Panc1 (cell line): ENCODE data around the gene P2RY11. TPM values are rescaled to one million over a fixed set of nuclear protein-coding genes. Genes with fewer than 3 reads are reported as not detected.

Experiments used
- ATAC-seq: fragments of 200-7000 bp; cut with Tn5 transposase; 2 replicates; pipeline ENCODE4 v1.9.1; 2020; ENCODE audit warnings: mild to moderate bottlenecking, moderate library complexity
- BruUV-seq: library from RNA; stranded (reverse); fragments of 400-500 nt; replicated peaks from 2 replicates; lab custom pipeline; 2021; lab: Mats Ljungman, UMichigan
- CTCF ChIA-PET: fragments of 300-600 bp; sonication (Branson Sonifier 250); formaldehyde crosslinking; loops from one replicate; lab custom pipeline; 2022; ENCODE audit warnings: antibody characterized with exemption; lab: Charles Lee
- POLR2A ChIA-PET: fragments of 300-600 bp; sonication (Branson Sonifier 250); formaldehyde crosslinking; loops from one replicate; lab custom pipeline; 2022; ENCODE audit warnings: antibody characterized with exemption; lab: Charles Lee
- DNase-seq: peaks from one replicate; pipeline ENCODE4 v3.0.0-alpha.2; 2010; ENCODE audit warnings: low read depth, low spot score
- H3K27ac ChIP-seq: 2 replicates; pipeline ENCODE4 v1.5.1; 2011; ENCODE audit warnings: mild to moderate bottlenecking, low read length, inconsistent platforms
- H3K27me3 ChIP-seq: fragments of 200-500 bp; sonication (Bioruptor generic); 2 replicates; pipeline ENCODE4 v1.6.0; 2014; ENCODE audit warnings: low read length, inconsistent platforms; ENCODE audit not compliant: control insufficient read depth, insufficient read depth
- H3K36me3 ChIP-seq: fragments of 200-500 bp; sonication (Bioruptor generic); 2 replicates; pipeline ENCODE4 v1.5.1; 2014; ENCODE audit warnings: inconsistent platforms, mild to moderate bottlenecking, low read length, moderate library complexity; ENCODE audit not compliant: control insufficient read depth, insufficient read depth
- H3K4me1 ChIP-seq: 2 replicates; pipeline ENCODE4 v1.5.1; 2011; ENCODE audit warnings: inconsistent platforms, mild to moderate bottlenecking, low read length, moderate library complexity; ENCODE audit not compliant: control insufficient read depth, insufficient read depth
- H3K4me3 ChIP-seq, 2 experiments: 2 replicates each; pipeline ENCODE4 v1.5.1; 2011 to 2012; ENCODE audit warnings: low read depth in 2 of 2, low read length in 2 of 2, mild to moderate bottlenecking in 2 of 2, inconsistent platforms in 1 of 2, moderate library complexity in 1 of 2
- H3K9me3 ChIP-seq: fragments of 200-500 bp; sonication (Bioruptor generic); 2 replicates; pipeline ENCODE4 v1.5.1; 2014; ENCODE audit warnings: low read depth, mild to moderate bottlenecking, inconsistent platforms, low read length, moderate library complexity; ENCODE audit not compliant: control insufficient read depth, insufficient read depth
- POLR2AphosphoS5 ChIP-seq: IDR thresholded peaks from 2 replicates; pipeline ENCODE4 v1.6.1; 2012; ENCODE audit warnings: mild to moderate bottlenecking, low read depth, low read length, moderate library complexity
- SIN3A ChIP-seq: IDR thresholded peaks from 2 replicates; pipeline ENCODE4 v1.6.1; 2012; ENCODE audit warnings: low read depth, mild to moderate bottlenecking, low read length, moderate library complexity, borderline replicate concordance; ENCODE audit not compliant: insufficient read depth
- TCF7L2 ChIP-seq: IDR thresholded peaks from 2 replicates; pipeline ENCODE4 v1.6.1; 2011; ENCODE audit warnings: mild to moderate bottlenecking, low read depth, low read length, inconsistent platforms
- in situ Hi-C: cut with HindIII; loops from 2 replicates; pipeline ENCODE4 v1.10.0; 2016; ENCODE audit warnings: low sequenced_read_pairs, low pct_unique_long_range_greater_than_20kb
- intact Hi-C: fragments of 100-400 bp; cut with micrococcal nuclease; formaldehyde crosslinking; loops from one replicate; pipeline ENCODE4 v1.10.0; 2022; ENCODE audit not compliant: unreplicated experiment
- total RNA-seq: library from RNA; stranded (reverse); gene quantifications from one replicate; pipeline ENCODE4 v1.2.1, GENCODE V29; 2021; ENCODE audit not compliant: unreplicated experiment
- TF ChIP-seq, protein P1 (sequence below), 2 experiments: IDR thresholded peaks; 2 replicates each; pipeline ENCODE4 v1.6.1; 2011 to 2012; ENCODE audit warnings: low read depth in 2 of 2, control low read depth in 1 of 2, low read length in 1 of 2, mild to moderate bottlenecking in 1 of 2, moderate library complexity in 1 of 2; ENCODE audit not compliant: insufficient read depth in 1 of 2
- TF ChIP-seq, protein P2 (sequence below): fragments of 450-650 bp; IDR thresholded peaks from 2 replicates; pipeline ENCODE4 v1.5.1; 2017; ENCODE audit warnings: mild to moderate bottlenecking

Gene P2RY11
- total RNA-seq, 1 experiment from 2014 or later = 12.5 TPM

DNA sequence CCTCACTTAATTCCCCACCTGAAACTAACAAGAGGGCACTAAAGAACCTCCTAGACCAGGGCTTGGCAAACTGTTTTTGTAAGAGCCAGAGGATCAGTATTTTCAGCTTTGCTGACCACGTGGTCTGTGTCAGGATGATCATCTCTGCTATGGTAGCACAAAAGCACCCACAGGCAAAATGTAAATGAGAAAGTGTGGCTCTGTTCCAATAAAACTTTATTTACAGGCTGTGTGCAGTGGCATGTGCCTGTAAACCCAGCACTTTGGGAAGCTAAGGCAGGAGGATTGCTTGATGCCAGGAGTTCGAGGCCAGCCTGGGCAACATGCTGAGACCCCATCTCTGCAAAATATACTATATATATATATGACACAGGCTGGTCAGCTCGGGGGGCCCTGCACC lies 52.0 kb downstream of the P2RY11 start:
- ChIA-PET CTCF (interaction anchor here (0.8 kb wide), 1 partner anchor 91 kb away, joined by 10 read pairs; no protein-coding TSS in a partner anchor), POLR2A (interaction anchor here (0.5 to 0.7 kb wide), 2 partner anchors 9 to 331 kb away, joined by 5 to 11 read pairs; no protein-coding TSS in a partner anchor)
- in situ Hi-C loops = no loop called here
- Histone ChIP-seq H3K27me3 (no peaks in the 10 kb centered on the region), H3K27ac (no peak overlapping the region), H3K9me3 (no peaks in the 10 kb centered on the region), H3K36me3 (peaks cover 9% of the 10 kb centered on the region), H3K4me3 (no peak overlapping the region), H3K4me1 (no peaks in the 10 kb centered on the region)
- TF ChIP-seq SIN3A (no peak), POLR2AphosphoS5 (no peak), TCF7L2 (no peak)
- TF ChIP-seq, protein P1, sequence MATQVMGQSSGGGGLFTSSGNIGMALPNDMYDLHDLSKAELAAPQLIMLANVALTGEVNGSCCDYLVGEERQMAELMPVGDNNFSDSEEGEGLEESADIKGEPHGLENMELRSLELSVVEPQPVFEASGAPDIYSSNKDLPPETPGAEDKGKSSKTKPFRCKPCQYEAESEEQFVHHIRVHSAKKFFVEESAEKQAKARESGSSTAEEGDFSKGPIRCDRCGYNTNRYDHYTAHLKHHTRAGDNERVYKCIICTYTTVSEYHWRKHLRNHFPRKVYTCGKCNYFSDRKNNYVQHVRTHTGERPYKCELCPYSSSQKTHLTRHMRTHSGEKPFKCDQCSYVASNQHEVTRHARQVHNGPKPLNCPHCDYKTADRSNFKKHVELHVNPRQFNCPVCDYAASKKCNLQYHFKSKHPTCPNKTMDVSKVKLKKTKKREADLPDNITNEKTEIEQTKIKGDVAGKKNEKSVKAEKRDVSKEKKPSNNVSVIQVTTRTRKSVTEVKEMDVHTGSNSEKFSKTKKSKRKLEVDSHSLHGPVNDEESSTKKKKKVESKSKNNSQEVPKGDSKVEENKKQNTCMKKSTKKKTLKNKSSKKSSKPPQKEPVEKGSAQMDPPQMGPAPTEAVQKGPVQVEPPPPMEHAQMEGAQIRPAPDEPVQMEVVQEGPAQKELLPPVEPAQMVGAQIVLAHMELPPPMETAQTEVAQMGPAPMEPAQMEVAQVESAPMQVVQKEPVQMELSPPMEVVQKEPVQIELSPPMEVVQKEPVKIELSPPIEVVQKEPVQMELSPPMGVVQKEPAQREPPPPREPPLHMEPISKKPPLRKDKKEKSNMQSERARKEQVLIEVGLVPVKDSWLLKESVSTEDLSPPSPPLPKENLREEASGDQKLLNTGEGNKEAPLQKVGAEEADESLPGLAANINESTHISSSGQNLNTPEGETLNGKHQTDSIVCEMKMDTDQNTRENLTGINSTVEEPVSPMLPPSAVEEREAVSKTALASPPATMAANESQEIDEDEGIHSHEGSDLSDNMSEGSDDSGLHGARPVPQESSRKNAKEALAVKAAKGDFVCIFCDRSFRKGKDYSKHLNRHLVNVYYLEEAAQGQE (IDR thresholded peaks at IDR 0.05; ENCODE audit: insufficient read depth in 1 of 2, low read depth in 2 of 2, low read length in 1 of 2) = no peak
- TF ChIP-seq, protein P2, sequence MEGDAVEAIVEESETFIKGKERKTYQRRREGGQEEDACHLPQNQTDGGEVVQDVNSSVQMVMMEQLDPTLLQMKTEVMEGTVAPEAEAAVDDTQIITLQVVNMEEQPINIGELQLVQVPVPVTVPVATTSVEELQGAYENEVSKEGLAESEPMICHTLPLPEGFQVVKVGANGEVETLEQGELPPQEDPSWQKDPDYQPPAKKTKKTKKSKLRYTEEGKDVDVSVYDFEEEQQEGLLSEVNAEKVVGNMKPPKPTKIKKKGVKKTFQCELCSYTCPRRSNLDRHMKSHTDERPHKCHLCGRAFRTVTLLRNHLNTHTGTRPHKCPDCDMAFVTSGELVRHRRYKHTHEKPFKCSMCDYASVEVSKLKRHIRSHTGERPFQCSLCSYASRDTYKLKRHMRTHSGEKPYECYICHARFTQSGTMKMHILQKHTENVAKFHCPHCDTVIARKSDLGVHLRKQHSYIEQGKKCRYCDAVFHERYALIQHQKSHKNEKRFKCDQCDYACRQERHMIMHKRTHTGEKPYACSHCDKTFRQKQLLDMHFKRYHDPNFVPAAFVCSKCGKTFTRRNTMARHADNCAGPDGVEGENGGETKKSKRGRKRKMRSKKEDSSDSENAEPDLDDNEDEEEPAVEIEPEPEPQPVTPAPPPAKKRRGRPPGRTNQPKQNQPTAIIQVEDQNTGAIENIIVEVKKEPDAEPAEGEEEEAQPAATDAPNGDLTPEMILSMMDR = no peak
- DNase-seq (no peak), ATAC-seq (no peak)
- no TSS peak for BruUV-seq
- intact Hi-C loops = no loop called here

Other genes starting within 250 kb of the P2RY11 start
- 9.7 TPM for gene OLFM2, start 175.2 kb upstream of the P2RY11 start, total RNA-seq
- 0.18 TPM for gene COL5A3, start 101.2 kb upstream of the P2RY11 start, total RNA-seq
- gene RDH8, start 98.2 kb upstream of the P2RY11 start, total RNA-seq = not detected
- 17.4 TPM for gene SHFL, start 25.4 kb upstream of the P2RY11 start, total RNA-seq
- 0.74 TPM for gene ANGPTL6, start 9.0 kb upstream of the P2RY11 start, total RNA-seq
- gene PPAN, start 5.3 kb upstream of the P2RY11 start, total RNA-seq = 63.3 TPM
- gene EIF3G, start 8.2 kb downstream of the P2RY11 start, total RNA-seq = 233 TPM
- gene DNMT1, start 83.3 kb downstream of the P2RY11 start, total RNA-seq = 168 TPM
- gene S1PR2, start 119.6 kb downstream of the P2RY11 start, total RNA-seq = 2.9 TPM
- gene MRPL4, start 140.5 kb downstream of the P2RY11 start, total RNA-seq = 62.8 TPM
- 136 TPM for gene ICAM1, start 159.4 kb downstream of the P2RY11 start, total RNA-seq
- gene ICAM4, start 175.3 kb downstream of the P2RY11 start, total RNA-seq = 2.8 TPM
- gene ICAM5, start 178.3 kb downstream of the P2RY11 start, total RNA-seq = 19.5 TPM
- gene ZGLP1, start 198.1 kb downstream of the P2RY11 start, total RNA-seq = 1.3 TPM
- 25.5 TPM for gene FDX2, start 204.3 kb downstream of the P2RY11 start, total RNA-seq
- 55.6 TPM for gene RAVER1, start 221.8 kb downstream of the P2RY11 start, total RNA-seq
- gene ICAM3, start 227.9 kb downstream of the P2RY11 start, total RNA-seq = 10.5 TPM